Testis (tissue), 2 donors: Measurements from ENCODE around the gene KRTAP5-11.
"Not testable (repeated sequence)": the region's sequence is repeated elsewhere in the genome, so short reads cannot be mapped to it uniquely, and the experiment has no call there.

Source experiments
- CTCF ChIP-seq, 3 experiments: fragments of 450-650 bp in 2 of 3; fragments of 200-600 bp in 1 of 3; sonication (generic) in 1 of 3; IDR thresholded peaks; one replicate each; pipeline ENCODE4 v1.5.1; 2016 to 2019; ENCODE audit warnings: antibody characterized with exemption in 3 of 3, mild to moderate bottlenecking in 2 of 3, moderate library complexity in 1 of 3
- POLR2A ChIP-seq: fragments of 450-650 bp; IDR thresholded peaks from one replicate; pipeline ENCODE4 v1.6.1; 2017; ENCODE audit warnings: antibody characterized with exemption, mild to moderate bottlenecking, moderate library complexity

- not testable (repeated sequence) for TF ChIP-seq CTCF (IDR thresholded peaks at IDR 0.05); POLR2A
Observed at GRCh38 chr11:71566626-71567599, 15.8 kb downstream of the KRTAP5-11 start.
